IPS-18a (cell line): ENCODE data around the gene POLR1A.

Experiments used
- H3K27ac ChIP-seq: one replicate; pipeline ENCODE4 v1.5.1; 2013; ENCODE audit warnings: low read length
- H3K27me3 ChIP-seq: one replicate; pipeline ENCODE4 v1.6.1; 2013; ENCODE audit warnings: mild to moderate bottlenecking, low read length; ENCODE audit not compliant: control insufficient read depth, insufficient read depth
- H3K36me3 ChIP-seq: one replicate; pipeline ENCODE4 v1.6.1; 2013; ENCODE audit warnings: low read depth, low read length; ENCODE audit not compliant: control insufficient read depth
- H3K4me1 ChIP-seq: one replicate; pipeline ENCODE4 v1.6.1; 2013; ENCODE audit warnings: low read depth, low read length; ENCODE audit not compliant: control insufficient read depth
- H3K4me3 ChIP-seq: one replicate; pipeline ENCODE4 v1.5.1; 2013; ENCODE audit warnings: low read length
- H3K9ac ChIP-seq: one replicate; pipeline ENCODE4 v1.6.1; 2013; ENCODE audit warnings: mild to moderate bottlenecking, low read length, moderate library complexity
- H3K9me3 ChIP-seq: one replicate; pipeline ENCODE4 v1.6.1; 2013; ENCODE audit warnings: low read depth, low read length; ENCODE audit not compliant: control insufficient read depth

The POLR1A gene

DNA sequence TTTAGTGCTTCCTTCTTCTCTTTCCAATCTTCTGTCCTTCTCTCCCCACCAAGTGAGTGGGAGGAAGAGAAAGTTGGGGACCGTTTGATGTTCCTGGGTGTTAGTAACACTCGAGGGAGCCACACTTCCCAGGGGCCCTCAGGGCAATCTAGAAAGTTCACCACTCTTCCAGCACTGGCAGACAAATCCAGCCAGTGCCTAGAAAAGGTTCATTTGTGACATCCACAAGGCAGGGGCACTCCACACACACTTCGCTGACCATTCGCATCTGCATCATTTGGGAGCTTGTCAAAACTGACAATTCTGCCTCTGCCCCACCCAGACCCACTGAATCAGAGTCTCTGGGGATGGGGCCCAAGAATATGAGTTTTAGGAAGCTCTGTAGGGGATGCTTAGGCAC, 130.1 kb downstream of the POLR1A start:
- Histone ChIP-seq H3K9me3 (no peaks in the 10 kb centered on the region), H3K27ac (no peak overlapping the region), H3K36me3 (no peaks in the 10 kb centered on the region), H3K9ac (no peak overlapping the region), H3K4me3 (no peak overlapping the region), H3K4me1 (no peaks in the 10 kb centered on the region), H3K27me3 (no peaks in the 10 kb centered on the region)

GRCh38 chr2:85974390-85974789, 131.3 kb downstream of the POLR1A start:
- no peak overlapping the region for H3K27ac ChIP-seq
- H3K4me1 ChIP-seq: no peaks in the 10 kb centered on the region
- H3K27me3 ChIP-seq: no peaks in the 10 kb centered on the region
- no peaks in the 10 kb centered on the region for H3K36me3 ChIP-seq
- no peaks in the 10 kb centered on the region for H3K9me3 ChIP-seq
- no peak overlapping the region for H3K9ac ChIP-seq
- no peak overlapping the region for H3K4me3 ChIP-seq

DNA sequence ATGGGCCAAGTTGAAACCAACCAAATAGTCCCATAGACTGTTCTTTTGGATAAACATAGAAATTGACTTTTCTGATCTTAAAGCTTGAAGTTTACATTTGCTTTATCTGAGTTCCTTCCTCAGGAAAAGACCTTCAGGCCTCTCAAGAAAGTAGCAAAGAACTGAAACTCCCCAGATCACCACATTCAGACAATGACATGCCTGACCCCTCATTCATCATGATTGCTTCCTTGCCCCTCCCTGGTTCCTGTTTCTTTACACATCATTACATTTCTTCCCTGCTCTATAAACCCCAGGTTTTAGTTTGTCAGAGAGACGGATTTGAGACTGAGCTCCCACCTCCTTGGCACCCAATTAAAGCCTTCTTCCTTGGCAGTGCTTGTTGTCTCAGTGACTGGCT, 133.3 kb downstream of the POLR1A start:
- Histone ChIP-seq H3K9ac (no peak overlapping the region), H3K27ac (no peak overlapping the region), H3K27me3 (no peaks in the 10 kb centered on the region), H3K9me3 (no peaks in the 10 kb centered on the region), H3K4me3 (no peak overlapping the region), H3K4me1 (no peaks in the 10 kb centered on the region), H3K36me3 (no peaks in the 10 kb centered on the region)

DNA sequence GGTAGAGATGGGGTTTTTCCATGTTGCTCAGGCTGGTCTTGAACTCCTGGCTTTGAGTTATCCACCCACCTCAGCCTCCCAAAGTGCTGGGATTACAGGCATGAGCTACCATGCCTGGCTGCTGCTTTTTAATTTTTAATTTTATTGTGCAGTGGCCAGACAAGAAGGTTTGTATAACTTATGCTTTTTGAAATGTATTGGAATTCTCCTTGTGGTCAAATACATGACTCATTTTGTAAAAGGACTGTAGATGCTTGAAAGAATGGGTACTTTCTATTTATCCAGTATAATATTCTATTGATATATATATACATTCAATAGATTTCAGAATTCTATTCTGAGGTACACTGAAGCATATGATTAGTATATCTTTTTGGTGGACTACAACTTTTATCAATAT, 134.3 kb downstream of the POLR1A start:
- H3K27me3 ChIP-seq: no peaks in the 10 kb centered on the region
- H3K4me1 ChIP-seq: no peaks in the 10 kb centered on the region
- no peak overlapping the region for H3K27ac ChIP-seq
- no peaks in the 10 kb centered on the region for H3K36me3 ChIP-seq
- H3K4me3 ChIP-seq: no peak overlapping the region
- H3K9ac ChIP-seq: no peak overlapping the region
- H3K9me3 ChIP-seq: no peaks in the 10 kb centered on the region
